Suprapubic skin (tissue), 4 donors: ENCODE results near the gene TFEC.

Experiments
- EP300 ChIP-seq: sonication (generic); formaldehyde crosslinking; IDR thresholded peaks from one replicate; pipeline ENCODE4 v1.6.1; 2017; ENCODE audit warnings: antibody characterized with exemption
- POLR2A ChIP-seq, 2 donors: fragments of 450-650 bp; IDR thresholded peaks; one replicate each; pipeline ENCODE4 v1.6.1; 2017; ENCODE audit warnings: antibody characterized with exemption in 2 of 2, mild to moderate bottlenecking in 2 of 2, moderate library complexity in 2 of 2
- POLR2AphosphoS5 ChIP-seq, 3 donors: sonication (generic); formaldehyde crosslinking; IDR thresholded peaks; one replicate each; pipeline ENCODE4 v1.6.1; 2017; ENCODE audit warnings: antibody characterized with exemption in 3 of 3
- TF ChIP-seq, protein P1 (sequence below), 2 donors: fragments of 200-600 bp in 1 of 2; fragments of 450-650 bp in 1 of 2; sonication (generic) in 1 of 2; IDR thresholded peaks; one replicate each; pipeline ENCODE4 v1.5.1; 2016 to 2019; ENCODE audit warnings: antibody characterized with exemption in 2 of 2, mild to moderate bottlenecking in 1 of 2, moderate library complexity in 1 of 2

DNA sequence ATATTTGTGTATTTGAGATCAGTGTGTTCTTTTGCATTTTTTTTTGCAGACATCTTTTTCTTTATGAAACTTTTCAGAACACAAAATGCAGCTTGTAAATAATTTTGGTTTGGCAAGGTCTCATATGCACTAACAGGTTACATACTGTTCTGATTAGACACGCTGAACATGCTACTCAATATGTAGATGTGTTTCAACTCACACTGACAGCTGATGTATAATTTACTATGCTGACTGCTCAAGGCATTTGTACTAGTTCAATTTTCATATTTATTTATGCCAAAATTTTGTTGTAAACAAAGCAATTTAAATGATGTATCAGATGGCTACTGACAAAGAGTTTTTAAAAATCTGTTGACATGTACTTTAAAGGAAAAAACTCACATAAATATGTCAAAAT is 123.8 kb downstream of the TFEC start:
- TF ChIP-seq POLR2AphosphoS5 (IDR thresholded peaks at IDR 0.05) = no peak
- TF ChIP-seq, protein P1, sequence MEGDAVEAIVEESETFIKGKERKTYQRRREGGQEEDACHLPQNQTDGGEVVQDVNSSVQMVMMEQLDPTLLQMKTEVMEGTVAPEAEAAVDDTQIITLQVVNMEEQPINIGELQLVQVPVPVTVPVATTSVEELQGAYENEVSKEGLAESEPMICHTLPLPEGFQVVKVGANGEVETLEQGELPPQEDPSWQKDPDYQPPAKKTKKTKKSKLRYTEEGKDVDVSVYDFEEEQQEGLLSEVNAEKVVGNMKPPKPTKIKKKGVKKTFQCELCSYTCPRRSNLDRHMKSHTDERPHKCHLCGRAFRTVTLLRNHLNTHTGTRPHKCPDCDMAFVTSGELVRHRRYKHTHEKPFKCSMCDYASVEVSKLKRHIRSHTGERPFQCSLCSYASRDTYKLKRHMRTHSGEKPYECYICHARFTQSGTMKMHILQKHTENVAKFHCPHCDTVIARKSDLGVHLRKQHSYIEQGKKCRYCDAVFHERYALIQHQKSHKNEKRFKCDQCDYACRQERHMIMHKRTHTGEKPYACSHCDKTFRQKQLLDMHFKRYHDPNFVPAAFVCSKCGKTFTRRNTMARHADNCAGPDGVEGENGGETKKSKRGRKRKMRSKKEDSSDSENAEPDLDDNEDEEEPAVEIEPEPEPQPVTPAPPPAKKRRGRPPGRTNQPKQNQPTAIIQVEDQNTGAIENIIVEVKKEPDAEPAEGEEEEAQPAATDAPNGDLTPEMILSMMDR (IDR thresholded peaks at IDR 0.05) = no peak
- TF ChIP-seq EP300 = no peak
- TF ChIP-seq POLR2A (IDR thresholded peaks at IDR 0.05) = no peak
